Measurements from ENCODE around the gene ACTL10.

DNA sequence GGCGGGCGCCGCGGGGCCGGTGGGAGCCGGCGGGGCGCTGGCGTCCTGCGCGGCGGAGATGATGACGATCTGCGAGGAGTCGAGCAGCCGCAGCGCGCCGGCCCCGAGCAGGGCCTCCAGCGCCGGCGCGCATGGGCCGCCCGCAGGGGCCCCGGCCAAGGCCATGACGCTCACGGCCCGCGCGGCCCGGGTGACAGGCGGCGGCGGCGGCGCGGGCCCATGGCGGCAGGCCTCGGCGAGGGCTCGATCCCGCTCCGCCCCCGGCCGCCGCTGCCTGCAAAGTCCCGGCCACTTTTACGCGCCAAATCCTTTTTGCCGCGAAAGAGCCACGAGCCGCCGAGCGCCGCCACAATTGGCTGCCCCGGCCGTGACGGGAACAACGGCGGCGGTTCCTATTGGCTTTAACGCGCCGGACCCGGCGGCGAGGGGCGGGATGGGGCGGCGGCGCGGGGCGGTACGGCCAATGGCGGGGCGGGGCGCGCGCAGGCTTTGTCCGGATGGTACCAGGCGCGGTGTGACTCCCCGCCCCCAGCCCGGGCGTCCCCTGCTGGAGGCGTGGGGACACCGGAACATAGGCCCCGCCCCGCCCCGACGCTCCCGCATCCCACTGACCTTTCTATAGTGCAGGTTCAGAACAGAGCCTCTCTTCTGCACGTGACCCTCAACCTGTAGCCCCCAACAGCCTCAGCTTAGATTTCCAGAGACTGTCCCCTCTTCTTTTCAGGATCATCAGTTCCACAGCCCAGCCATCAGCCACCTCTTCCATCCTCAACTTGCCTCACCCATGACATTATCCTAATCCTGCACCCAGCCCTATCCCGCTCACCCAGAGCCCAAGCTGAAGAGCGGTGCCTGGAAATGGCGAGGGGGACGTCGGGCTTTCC lies 19.6 kb downstream of the ACTL10 start, which contains the start of gene E2F1:
- no peak for TF ChIP-seq HDAC6 (IDR thresholded peaks at IDR 0.05; ENCODE audit: low read depth, low read length)
- TF ChIP-seq POLR2A (IDR thresholded peaks at IDR 0.05; ENCODE audit: insufficient read depth in 1 of 2, low read depth in 2 of 2, low read length in 2 of 2) = peak; percentile 42 to 51; a peak in 1 of 4 replicates
- peak; percentile 92; the same call in 1 of the 2 replicates for TF ChIP-seq IRX3 (CRISPR knock-in tag; IDR thresholded peaks at IDR 0.05; ENCODE audit: borderline replicate concordance, low read depth)
- TF ChIP-seq POLR2AphosphoS5 (IDR thresholded peaks at IDR 0.05; ENCODE audit: low read depth, low read length) = peak; percentile 35; the same call in 1 of the 2 replicates
- TF ChIP-seq AFF4 (CRISPR knock-in tag; IDR thresholded peaks at IDR 0.05) = no peak
- peak; percentile 51; the same call in 1 of the 2 replicates for TF ChIP-seq ZKSCAN8 (CRISPR knock-in tag; IDR thresholded peaks at IDR 0.05; ENCODE audit: borderline replicate concordance)
- no peak for TF ChIP-seq TAF15 (IDR thresholded peaks at IDR 0.05; ENCODE audit: low read depth, low read length, poor library complexity, severe bottlenecking)
- no peak for TF ChIP-seq GABPA (IDR thresholded peaks at IDR 0.05; ENCODE audit: low read depth, low read length)
- no peak for TF ChIP-seq GABPA (CRISPR knock-in tag; IDR thresholded peaks at IDR 0.05; ENCODE audit: low read depth)
- TF ChIP-seq RAD51 (IDR thresholded peaks at IDR 0.05; ENCODE audit: borderline replicate concordance) = no peak
- TF ChIP-seq PBX2 (CRISPR knock-in tag; IDR thresholded peaks at IDR 0.05) = no peak
- no peak for TF ChIP-seq JUND (CRISPR knock-in tag; IDR thresholded peaks at IDR 0.05)
- TF ChIP-seq CTCF (CRISPR knock-in tag; IDR thresholded peaks at IDR 0.05) = peak; percentile 82
- TF ChIP-seq FOXO4 (CRISPR knock-in tag; conservative IDR thresholded peaks at IDR 0.05) = no peak
- TF ChIP-seq EZH2 (conservative IDR thresholded peaks at IDR 0.05; ENCODE audit: low read depth, low read length) = no peak
